Upper lobe of right lung (tissue), 1 donor: ENCODE measurements around the gene INHBE. TPM values are rescaled to one million over a fixed set of nuclear protein-coding genes. Genes with fewer than 3 reads are reported as not detected.

Experiments used
- ATAC-seq: fragments of 200-7000 bp; cut with Tn5 transposase; one replicate; pipeline ENCODE4 v1.9.1; 2020; ENCODE audit warnings: mild to moderate bottlenecking, moderate library complexity
- DNase-seq: peaks from one replicate; pipeline ENCODE4 v3.0.0-alpha.2; 2020
- H3K27ac ChIP-seq: fragments of 200-600 bp; one replicate; pipeline ENCODE4 v1.8.0; 2022
- H3K27me3 ChIP-seq: fragments of 200-600 bp; one replicate; pipeline ENCODE4 v1.8.0; 2022; ENCODE audit warnings: mild to moderate bottlenecking
- H3K36me3 ChIP-seq: fragments of 200-600 bp; one replicate; pipeline ENCODE4 v1.8.0; 2022
- H3K4me1 ChIP-seq: fragments of 200-600 bp; one replicate; pipeline ENCODE4 v1.8.0; 2022
- H3K4me3 ChIP-seq: fragments of 200-600 bp; one replicate; pipeline ENCODE4 v1.8.0; 2022; ENCODE audit warnings: mild to moderate bottlenecking
- H3K9me3 ChIP-seq: fragments of 200-600 bp; one replicate; pipeline ENCODE4 v1.8.0; 2022
- intact Hi-C: fragments of 100-400 bp; cut with DNase I; formaldehyde crosslinking; loops from one replicate; pipeline ENCODE4 v1.11.0; 2022
- total RNA-seq: library from RNA; stranded (reverse); fragmentation: NEBNext Ultra II Directional; extraction: Animal tissue kit (Norgen Biotek cat#: 25700); gene quantifications from one replicate; pipeline ENCODE4 v1.2.1, GENCODE V29; 2021
- TF ChIP-seq, protein P1 (sequence below): fragments of 200-600 bp; IDR thresholded peaks from one replicate; pipeline ENCODE4 v1.8.0; 2022; ENCODE audit warnings: antibody characterized with exemption
- donor health status: DM: no; HTN: yes; CAD: no; lungs with severe emphysema.

INHBE gene
- total RNA-seq, 1 donor from 2014 or later = not detected

DNA sequence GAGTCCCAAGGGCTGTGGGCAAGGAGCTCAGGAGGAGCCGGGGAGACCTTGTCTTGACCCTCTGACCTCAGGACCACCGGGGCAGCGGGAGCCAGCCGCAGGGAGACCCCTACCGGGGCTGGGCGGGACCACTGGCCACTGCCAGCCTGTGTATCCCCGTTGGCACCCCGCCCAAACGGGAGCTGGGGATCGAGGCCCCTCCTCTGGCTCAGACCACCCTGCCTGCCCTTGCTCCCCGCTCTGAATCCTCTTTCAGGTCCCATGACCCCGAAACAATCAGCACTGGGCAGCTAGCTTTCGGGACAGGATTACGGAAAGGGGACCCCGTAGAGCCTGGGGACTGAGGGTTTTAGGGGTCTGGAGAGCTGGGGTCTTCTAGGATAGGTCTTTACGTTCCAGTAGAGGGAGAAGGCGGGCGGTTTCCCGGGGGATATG lies 5.8 kb downstream of the INHBE start:
- intact Hi-C loops = no loop called here
- Histone ChIP-seq H3K4me1 (peaks cover 32% of the 10 kb centered on the region), H3K36me3 (no peaks in the 10 kb centered on the region), H3K27ac (no peak overlapping the region), H3K4me3 (peak overlapping the region; percentile 65), H3K27me3 (peaks cover 6% of the 10 kb centered on the region), H3K9me3 (no peaks in the 10 kb centered on the region)
- DNase-seq = no peak
- TF ChIP-seq, protein P1, sequence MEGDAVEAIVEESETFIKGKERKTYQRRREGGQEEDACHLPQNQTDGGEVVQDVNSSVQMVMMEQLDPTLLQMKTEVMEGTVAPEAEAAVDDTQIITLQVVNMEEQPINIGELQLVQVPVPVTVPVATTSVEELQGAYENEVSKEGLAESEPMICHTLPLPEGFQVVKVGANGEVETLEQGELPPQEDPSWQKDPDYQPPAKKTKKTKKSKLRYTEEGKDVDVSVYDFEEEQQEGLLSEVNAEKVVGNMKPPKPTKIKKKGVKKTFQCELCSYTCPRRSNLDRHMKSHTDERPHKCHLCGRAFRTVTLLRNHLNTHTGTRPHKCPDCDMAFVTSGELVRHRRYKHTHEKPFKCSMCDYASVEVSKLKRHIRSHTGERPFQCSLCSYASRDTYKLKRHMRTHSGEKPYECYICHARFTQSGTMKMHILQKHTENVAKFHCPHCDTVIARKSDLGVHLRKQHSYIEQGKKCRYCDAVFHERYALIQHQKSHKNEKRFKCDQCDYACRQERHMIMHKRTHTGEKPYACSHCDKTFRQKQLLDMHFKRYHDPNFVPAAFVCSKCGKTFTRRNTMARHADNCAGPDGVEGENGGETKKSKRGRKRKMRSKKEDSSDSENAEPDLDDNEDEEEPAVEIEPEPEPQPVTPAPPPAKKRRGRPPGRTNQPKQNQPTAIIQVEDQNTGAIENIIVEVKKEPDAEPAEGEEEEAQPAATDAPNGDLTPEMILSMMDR = no peak
- no peak for ATAC-seq

DNA sequence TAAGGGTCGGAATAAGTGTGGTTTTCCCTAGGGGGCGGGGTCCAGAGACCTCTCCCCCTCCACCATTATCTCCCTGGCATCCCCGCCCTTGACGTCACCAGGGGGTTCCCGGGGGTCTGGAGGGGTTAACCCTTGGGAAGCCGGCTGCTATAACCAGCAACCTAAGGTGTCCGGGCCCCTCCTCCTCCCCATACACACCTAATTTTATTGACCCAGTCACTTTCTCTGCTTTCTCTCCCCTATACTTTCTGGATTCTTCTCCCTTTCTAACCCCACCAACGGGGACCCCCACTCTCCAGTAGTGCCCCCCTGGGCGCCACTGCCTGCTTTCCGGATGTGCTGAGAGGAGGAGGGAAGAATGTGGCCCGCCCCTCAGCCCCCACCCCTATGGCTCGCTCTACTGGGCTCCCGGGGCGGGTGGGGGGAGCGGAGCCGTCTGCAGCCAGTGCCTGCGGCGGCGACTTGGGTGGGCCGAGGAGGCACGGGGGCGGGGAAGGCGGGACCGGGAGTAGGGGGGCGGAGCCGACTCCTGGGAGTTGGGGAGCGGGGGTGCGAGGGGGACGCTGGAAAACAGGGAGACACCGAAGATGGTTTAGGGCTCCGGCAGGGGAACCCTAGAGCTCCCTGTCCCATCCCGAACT lies 6.3 kb downstream of the INHBE start:
- intact Hi-C loops = no loop called here
- Histone ChIP-seq H3K9me3 (no peaks in the 10 kb centered on the region), H3K36me3 (no peaks in the 10 kb centered on the region), H3K4me1 (peaks cover 32% of the 10 kb centered on the region), H3K4me3 (peak overlapping the region; percentile 65), H3K27ac (no peak overlapping the region), H3K27me3 (peaks cover 6% of the 10 kb centered on the region)
- TF ChIP-seq, protein P1 = no peak
- peak; percentile 71 for DNase-seq
- ATAC-seq = peak; percentile 3

DNA sequence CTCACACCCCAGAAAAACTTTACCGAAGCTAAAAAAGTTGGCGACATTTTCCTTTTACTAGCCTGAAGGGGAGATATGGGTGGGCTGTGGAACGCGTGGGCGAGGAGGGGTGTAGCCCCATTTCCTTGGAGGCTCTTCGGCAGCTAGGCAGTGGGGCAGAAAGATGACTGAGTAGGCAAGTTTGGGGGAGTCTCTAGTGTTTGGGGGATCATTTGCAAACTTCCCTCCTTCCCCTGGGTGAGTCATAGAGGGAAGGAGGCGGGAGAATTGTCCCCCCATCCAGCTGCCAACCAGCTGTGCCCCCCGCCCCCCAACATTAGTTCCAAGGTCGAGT lies 6.8 kb downstream of the INHBE start:
- peaks cover 32% of the 10 kb centered on the region for H3K4me1 ChIP-seq
- H3K27me3 ChIP-seq = peaks cover 6% of the 10 kb centered on the region
- TF ChIP-seq, protein P1 = no peak
- no peaks in the 10 kb centered on the region for H3K36me3 ChIP-seq
- DNase-seq = no peak
- no peak overlapping the region for H3K27ac ChIP-seq
- H3K9me3 ChIP-seq = no peaks in the 10 kb centered on the region
- ATAC-seq = no peak
- peak overlapping the region; percentile 65 for H3K4me3 ChIP-seq
- intact Hi-C loops = no loop called here

DNA sequence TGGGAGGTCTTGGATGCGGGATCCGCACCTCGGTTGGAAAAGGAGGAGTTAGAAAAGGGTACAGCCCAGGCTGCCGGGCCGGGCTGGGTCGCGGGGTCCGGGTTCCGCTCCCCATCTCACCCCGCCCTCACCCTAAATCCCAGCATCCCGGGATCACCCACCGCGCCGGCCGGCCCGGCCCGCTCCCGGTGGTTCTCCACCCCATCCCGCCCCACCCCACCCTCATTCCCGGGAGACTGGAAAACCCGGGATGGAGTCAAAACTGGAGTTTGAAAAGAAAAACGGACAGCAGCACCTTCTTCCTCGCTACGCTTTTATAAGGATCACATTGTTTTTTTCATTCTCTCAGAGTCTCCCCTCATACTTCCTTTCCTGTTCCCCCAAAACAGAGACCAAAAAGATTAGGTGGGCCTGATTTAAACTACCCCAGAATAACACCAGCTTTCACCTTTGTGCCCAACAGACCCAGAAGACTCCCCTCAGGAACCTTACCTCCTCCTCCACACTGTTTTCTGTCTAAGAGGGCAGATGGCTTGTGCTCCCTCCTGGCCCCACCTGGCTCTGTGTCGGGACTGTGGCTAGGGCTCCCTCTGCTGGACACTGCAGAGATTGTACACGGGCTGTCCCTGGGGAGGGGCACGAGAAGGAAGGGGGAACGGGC lies 7.3 kb downstream of the INHBE start:
- H3K36me3 ChIP-seq = no peaks in the 10 kb centered on the region
- intact Hi-C loops = no loop called here
- H3K4me1 ChIP-seq = peaks cover 32% of the 10 kb centered on the region
- H3K27ac ChIP-seq = peak overlapping the region; percentile 51
- ATAC-seq (peak; percentile 87), DNase-seq (peak; percentile 90)
- TF ChIP-seq, protein P1 = peak; percentile 94
- H3K27me3 ChIP-seq = peaks cover 6% of the 10 kb centered on the region
- peak overlapping the region; percentile 65 for H3K4me3 ChIP-seq
- H3K9me3 ChIP-seq = no peaks in the 10 kb centered on the region

DNA sequence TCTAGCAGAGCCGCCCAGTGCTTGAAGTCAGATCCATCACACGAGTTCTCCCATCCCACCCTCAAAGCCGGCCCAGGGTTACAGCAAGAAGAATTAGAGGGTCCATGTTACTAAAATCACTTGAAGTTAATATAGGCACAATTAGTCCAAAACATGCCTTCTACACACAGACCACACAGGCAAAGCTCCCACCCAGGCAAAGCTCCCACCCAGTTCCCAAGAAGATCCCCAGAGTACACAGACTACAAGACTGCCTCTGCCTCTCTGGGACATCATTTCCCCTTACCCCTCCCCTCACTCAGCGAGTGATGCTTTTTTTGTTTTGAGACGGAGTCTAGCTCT lies 7.8 kb downstream of the INHBE start:
- TF ChIP-seq, protein P1 = no peak
- Histone ChIP-seq H3K4me1 (peaks cover 32% of the 10 kb centered on the region), H3K9me3 (no peaks in the 10 kb centered on the region), H3K27me3 (peaks cover 6% of the 10 kb centered on the region), H3K4me3 (peak overlapping the region; percentile 65), H3K36me3 (no peaks in the 10 kb centered on the region), H3K27ac (no peak overlapping the region)
- intact Hi-C loops = no loop called here
- ATAC-seq = no peak
- DNase-seq = no peak
